ENCODE results near the gene AJAP1.

AJAP1 gene

DNA sequence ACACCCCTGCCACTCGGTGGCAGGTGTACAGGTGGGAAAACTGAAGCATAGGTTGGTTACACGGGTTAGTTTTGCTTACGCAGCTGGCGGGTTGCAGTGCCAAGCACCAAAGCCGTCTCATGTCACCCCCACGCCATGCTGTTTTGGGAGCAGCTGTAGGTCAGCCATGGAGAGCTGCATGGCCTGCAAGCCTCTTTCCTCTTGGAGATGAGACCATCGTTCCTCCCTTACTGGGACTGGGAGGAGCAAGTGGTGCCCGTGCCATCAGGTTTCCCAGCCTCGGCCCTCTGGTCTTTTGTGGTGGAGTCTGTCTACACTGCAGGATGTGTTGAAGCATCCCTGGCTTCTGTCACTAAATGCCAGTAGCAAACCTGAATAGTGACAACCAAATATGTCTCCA, 46.9 kb downstream of the AJAP1 start:
- POLR2A ChIA-PET = no interaction called here
- Histone ChIP-seq H3K4me3 (ENCODE audit: control insufficient read depth in 1 of 7, extremely low read depth in 1 of 7, insufficient read depth in 4 of 7, low read depth in 2 of 7, low read length in 6 of 7) (no peak overlapping the region), H3K9me3 (ENCODE audit: control extremely low read depth in 1 of 5, control insufficient read depth in 4 of 5, insufficient read depth in 2 of 5, low read depth in 1 of 5, low read length in 4 of 5) (no peaks in the 10 kb centered on the region), H3K27me3 (replicated peaks in 2 of 5; ENCODE audit: control insufficient read depth in 4 of 5, insufficient read depth in 5 of 5, low read length in 4 of 5) (peaks cover 0 to 48% (median 0%) of the 10 kb centered on the region in 5 experiments), H3K27ac (ENCODE audit: insufficient read depth in 1 of 2, low read depth in 1 of 2, low read length in 2 of 2, poor library complexity in 1 of 2, severe bottlenecking in 2 of 2) (no peak overlapping the region), H3K36me3 (ENCODE audit: control insufficient read depth in 4 of 4, insufficient read depth in 4 of 4, low read length in 3 of 4) (no peaks in the 10 kb centered on the region), H3K4me1 (ENCODE audit: control extremely low read depth in 1 of 4, control insufficient read depth in 4 of 4, insufficient read depth in 4 of 4, low read length in 3 of 4) (no peaks in the 10 kb centered on the region)
- 91% methylated on average over 9 of the region's 9 CpGs for WGBS (ENCODE audit: insufficient coverage)
- CTCF ChIA-PET = no interaction called here
- DNase-seq = no peak

DNA sequence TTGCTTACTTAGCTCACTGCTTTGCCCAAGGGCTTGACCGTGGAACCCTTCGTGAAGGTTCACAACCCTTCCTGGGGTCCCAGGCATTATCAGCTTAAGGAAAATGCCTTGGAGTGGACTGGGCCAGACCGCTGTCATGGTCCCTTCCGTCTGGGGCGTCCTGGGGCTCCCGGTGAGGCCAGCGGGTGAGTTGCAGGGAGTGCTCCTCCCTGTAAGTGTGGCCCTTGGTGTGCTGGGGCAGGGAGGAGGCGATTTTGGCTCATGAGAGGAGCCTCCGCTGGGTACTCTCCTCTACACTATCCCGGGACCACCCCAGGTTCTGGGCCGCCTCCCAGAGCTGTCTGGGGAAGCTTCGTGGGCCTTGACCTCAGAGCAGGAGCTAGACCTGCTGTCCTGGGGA, 48.1 kb downstream of the AJAP1 start:
- ChIA-PET CTCF (no interaction called here), POLR2A (no interaction called here)
- Histone ChIP-seq H3K9me3 (ENCODE audit: control extremely low read depth in 1 of 5, control insufficient read depth in 4 of 5, insufficient read depth in 2 of 5, low read depth in 1 of 5, low read length in 4 of 5) (no peaks in the 10 kb centered on the region), H3K4me3 (ENCODE audit: control insufficient read depth in 1 of 7, extremely low read depth in 1 of 7, insufficient read depth in 4 of 7, low read depth in 2 of 7, low read length in 6 of 7) (no peak overlapping the region), H3K4me1 (ENCODE audit: control extremely low read depth in 1 of 4, control insufficient read depth in 4 of 4, insufficient read depth in 4 of 4, low read length in 3 of 4) (no peaks in the 10 kb centered on the region), H3K27me3 (replicated peaks in 2 of 5; ENCODE audit: control insufficient read depth in 4 of 5, insufficient read depth in 5 of 5, low read length in 4 of 5) (peaks cover 0 to 52% (median 0%) of the 10 kb centered on the region in 5 experiments), H3K36me3 (ENCODE audit: control insufficient read depth in 4 of 4, insufficient read depth in 4 of 4, low read length in 3 of 4) (no peaks in the 10 kb centered on the region), H3K27ac (ENCODE audit: insufficient read depth in 1 of 2, low read depth in 1 of 2, low read length in 2 of 2, poor library complexity in 1 of 2, severe bottlenecking in 2 of 2) (no peak overlapping the region)
- WGBS (ENCODE audit: insufficient coverage) = 93% methylated on average over 10 of the region's 12 CpGs
- DNase-seq = no peak

DNA sequence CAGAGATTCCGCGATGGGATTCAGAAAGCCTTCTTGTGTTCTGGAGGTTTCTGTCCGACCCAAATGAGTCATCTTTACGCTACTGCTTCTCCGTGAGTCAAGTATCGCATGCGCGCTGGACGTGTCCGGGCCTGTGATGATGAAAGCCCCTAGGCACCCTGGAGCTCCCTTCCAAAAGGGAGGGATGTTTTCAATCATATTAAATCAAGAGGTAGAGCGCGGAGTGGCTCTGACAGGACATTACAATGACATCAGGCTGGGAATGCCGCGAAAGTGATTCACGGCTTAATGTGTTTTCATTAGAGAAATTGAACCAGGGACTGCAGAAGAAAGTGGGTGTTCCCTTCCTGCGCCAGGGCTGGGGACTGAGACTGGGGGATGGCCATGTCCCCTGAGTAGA, 48.5 kb downstream of the AJAP1 start:
- ChIA-PET POLR2A (no interaction called here), CTCF (no interaction called here)
- H3K4me3 ChIP-seq (ENCODE audit: control insufficient read depth in 1 of 7, extremely low read depth in 1 of 7, insufficient read depth in 4 of 7, low read depth in 2 of 7, low read length in 6 of 7) = no peak overlapping the region
- no peak for DNase-seq
- peaks cover 0 to 49% (median 0%) of the 10 kb centered on the region in 5 experiments for H3K27me3 ChIP-seq (replicated peaks in 2 of 5; ENCODE audit: control insufficient read depth in 4 of 5, insufficient read depth in 5 of 5, low read length in 4 of 5)
- WGBS (ENCODE audit: insufficient coverage) = 95% methylated on average over 13 of the region's 16 CpGs
- no peaks in the 10 kb centered on the region for H3K36me3 ChIP-seq (ENCODE audit: control insufficient read depth in 4 of 4, insufficient read depth in 4 of 4, low read length in 3 of 4)
- no peaks in the 10 kb centered on the region for H3K9me3 ChIP-seq (ENCODE audit: control extremely low read depth in 1 of 5, control insufficient read depth in 4 of 5, insufficient read depth in 2 of 5, low read depth in 1 of 5, low read length in 4 of 5)
- H3K4me1 ChIP-seq (ENCODE audit: control extremely low read depth in 1 of 4, control insufficient read depth in 4 of 4, insufficient read depth in 4 of 4, low read length in 3 of 4) = no peaks in the 10 kb centered on the region
- no peak overlapping the region for H3K27ac ChIP-seq (ENCODE audit: insufficient read depth in 1 of 2, low read depth in 1 of 2, low read length in 2 of 2, poor library complexity in 1 of 2, severe bottlenecking in 2 of 2)

DNA sequence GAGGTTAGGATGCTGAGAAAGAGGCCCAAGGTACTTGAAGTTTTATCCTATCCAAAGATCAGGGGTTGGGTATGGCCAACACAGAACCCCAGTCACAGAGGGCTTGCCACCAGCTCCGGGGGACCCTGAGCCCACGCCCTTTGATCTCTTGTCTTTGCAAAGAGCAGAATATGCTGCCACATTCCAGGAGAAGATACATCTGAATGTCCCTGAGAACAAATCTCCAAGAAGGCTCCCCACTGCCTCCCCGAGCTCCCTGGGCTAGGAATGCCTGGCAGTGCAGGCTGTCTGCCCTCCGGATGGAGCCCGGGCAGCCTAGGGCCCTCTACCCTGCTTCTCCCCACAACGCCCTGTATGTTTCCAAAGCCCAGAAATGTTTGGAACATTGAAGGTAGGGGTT, 49.2 kb downstream of the AJAP1 start:
- 50% methylated on average over 1 of the region's 6 CpGs for WGBS (ENCODE audit: insufficient coverage)

DNA sequence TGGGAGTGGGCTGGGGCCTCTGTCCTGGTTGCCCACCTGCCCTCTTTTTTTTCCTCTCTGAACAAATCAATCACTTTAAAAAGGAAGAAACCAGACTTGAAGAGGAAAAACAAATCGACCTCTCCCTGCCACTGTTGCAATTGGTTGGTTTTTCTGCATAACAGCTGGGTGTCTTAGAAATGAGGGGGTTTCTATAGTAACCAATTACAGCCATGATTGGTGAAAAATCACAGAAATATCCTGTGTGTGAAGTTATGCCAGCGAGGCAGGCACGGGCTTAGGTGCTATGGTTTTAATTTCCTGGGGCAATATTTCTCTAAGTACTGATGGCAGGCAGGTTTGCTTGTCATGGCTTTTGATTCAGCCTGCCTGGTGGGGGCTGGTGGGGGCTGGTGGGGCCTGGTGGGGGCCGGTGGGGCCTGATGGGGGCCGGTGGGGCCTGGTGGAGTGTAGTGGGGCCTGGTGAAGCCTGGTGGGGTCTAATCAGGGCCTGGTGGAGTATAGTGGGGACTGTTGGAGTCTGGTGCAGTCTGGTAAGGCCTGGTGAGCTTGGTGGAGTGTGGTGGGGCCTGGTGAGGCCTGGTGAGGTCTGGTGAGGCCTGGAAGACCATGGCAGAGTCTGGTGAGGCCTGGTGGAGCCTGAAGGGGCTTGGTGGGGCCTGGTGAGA, 54.6 kb downstream of the AJAP1 start:
- H3K27ac ChIP-seq (ENCODE audit: insufficient read depth in 1 of 2, low read depth in 1 of 2, low read length in 2 of 2, poor library complexity in 1 of 2, severe bottlenecking in 2 of 2) = no peak overlapping the region
- H3K36me3 ChIP-seq (ENCODE audit: control insufficient read depth in 4 of 4, insufficient read depth in 4 of 4, low read length in 3 of 4) = no peaks in the 10 kb centered on the region
- H3K9me3 ChIP-seq (ENCODE audit: control extremely low read depth in 1 of 5, control insufficient read depth in 4 of 5, insufficient read depth in 2 of 5, low read depth in 1 of 5, low read length in 4 of 5) = peaks cover 0 to 2% (median 0%) of the 10 kb centered on the region in 5 experiments
- CTCF ChIA-PET = no interaction called here
- H3K27me3 ChIP-seq (replicated peaks in 2 of 5; ENCODE audit: control insufficient read depth in 4 of 5, insufficient read depth in 5 of 5, low read length in 4 of 5) = peaks cover 0 to 62% (median 21%) of the 10 kb centered on the region in 5 experiments
- no peak for DNase-seq
- 47% methylated on average over 3 of the region's 5 CpGs for WGBS (ENCODE audit: insufficient coverage)
- POLR2A ChIA-PET = no interaction called here
- peaks cover 0 to 2% (median 0%) of the 10 kb centered on the region in 4 experiments for H3K4me1 ChIP-seq (ENCODE audit: control extremely low read depth in 1 of 4, control insufficient read depth in 4 of 4, insufficient read depth in 4 of 4, low read length in 3 of 4)
- H3K4me3 ChIP-seq (ENCODE audit: control insufficient read depth in 1 of 7, extremely low read depth in 1 of 7, insufficient read depth in 4 of 7, low read depth in 2 of 7, low read length in 6 of 7) = no peak overlapping the region

More for the DNA sequence above, 49.2 kb downstream of the AJAP1 start:
- ChIA-PET POLR2A (no interaction called here), CTCF (no interaction called here)
- no peak for DNase-seq
- H3K4me1 ChIP-seq (ENCODE audit: control extremely low read depth in 1 of 4, control insufficient read depth in 4 of 4, insufficient read depth in 4 of 4, low read length in 3 of 4) = no peaks in the 10 kb centered on the region
- no peaks in the 10 kb centered on the region for H3K36me3 ChIP-seq (ENCODE audit: control insufficient read depth in 4 of 4, insufficient read depth in 4 of 4, low read length in 3 of 4)
- peaks cover 0 to 52% (median 0%) of the 10 kb centered on the region in 5 experiments for H3K27me3 ChIP-seq (replicated peaks in 2 of 5; ENCODE audit: control insufficient read depth in 4 of 5, insufficient read depth in 5 of 5, low read length in 4 of 5)
- H3K27ac ChIP-seq (ENCODE audit: insufficient read depth in 1 of 2, low read depth in 1 of 2, low read length in 2 of 2, poor library complexity in 1 of 2, severe bottlenecking in 2 of 2) = no peak overlapping the region
- H3K9me3 ChIP-seq (ENCODE audit: control extremely low read depth in 1 of 5, control insufficient read depth in 4 of 5, insufficient read depth in 2 of 5, low read depth in 1 of 5, low read length in 4 of 5) = no peaks in the 10 kb centered on the region
- no peak overlapping the region for H3K4me3 ChIP-seq (ENCODE audit: control insufficient read depth in 1 of 7, extremely low read depth in 1 of 7, insufficient read depth in 4 of 7, low read depth in 2 of 7, low read length in 6 of 7)

DNA sequence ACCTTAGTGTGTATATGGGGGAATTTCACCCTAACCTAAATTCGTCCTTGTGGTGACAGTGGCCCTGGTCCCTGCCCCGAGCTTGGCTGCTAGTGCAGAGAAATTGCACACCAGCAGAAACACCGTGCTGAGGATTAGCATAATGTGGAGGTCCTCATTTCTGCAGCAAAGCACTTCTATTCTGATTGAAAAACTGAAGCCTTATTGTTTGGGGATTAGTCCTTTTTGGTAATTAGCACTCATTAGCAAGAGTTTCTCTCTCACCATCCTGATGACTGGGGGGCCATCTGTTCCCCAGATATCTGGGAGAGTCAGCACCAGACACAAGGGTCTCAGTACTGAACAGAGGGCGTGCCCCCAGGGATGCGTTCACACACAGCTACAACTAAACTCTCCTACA, 55.2 kb downstream of the AJAP1 start:
- ChIA-PET CTCF (no interaction called here), POLR2A (no interaction called here)
- WGBS (ENCODE audit: insufficient coverage) = 97% methylated on average over 5 of the region's 5 CpGs
- Histone ChIP-seq H3K4me3 (ENCODE audit: control insufficient read depth in 1 of 7, extremely low read depth in 1 of 7, insufficient read depth in 4 of 7, low read depth in 2 of 7, low read length in 6 of 7) (no peak overlapping the region), H3K27me3 (replicated peaks in 2 of 5; ENCODE audit: control insufficient read depth in 4 of 5, insufficient read depth in 5 of 5, low read length in 4 of 5) (peaks cover 0 to 66% (median 21%) of the 10 kb centered on the region in 5 experiments), H3K27ac (ENCODE audit: insufficient read depth in 1 of 2, low read depth in 1 of 2, low read length in 2 of 2, poor library complexity in 1 of 2, severe bottlenecking in 2 of 2) (no peak overlapping the region), H3K9me3 (ENCODE audit: control extremely low read depth in 1 of 5, control insufficient read depth in 4 of 5, insufficient read depth in 2 of 5, low read depth in 1 of 5, low read length in 4 of 5) (peaks cover 0 to 2% (median 0%) of the 10 kb centered on the region in 5 experiments), H3K36me3 (ENCODE audit: control insufficient read depth in 4 of 4, insufficient read depth in 4 of 4, low read length in 3 of 4) (no peaks in the 10 kb centered on the region), H3K4me1 (ENCODE audit: control extremely low read depth in 1 of 4, control insufficient read depth in 4 of 4, insufficient read depth in 4 of 4, low read length in 3 of 4) (peaks cover 0 to 2% (median 0%) of the 10 kb centered on the region in 4 experiments)
- no peak for DNase-seq

DNA sequence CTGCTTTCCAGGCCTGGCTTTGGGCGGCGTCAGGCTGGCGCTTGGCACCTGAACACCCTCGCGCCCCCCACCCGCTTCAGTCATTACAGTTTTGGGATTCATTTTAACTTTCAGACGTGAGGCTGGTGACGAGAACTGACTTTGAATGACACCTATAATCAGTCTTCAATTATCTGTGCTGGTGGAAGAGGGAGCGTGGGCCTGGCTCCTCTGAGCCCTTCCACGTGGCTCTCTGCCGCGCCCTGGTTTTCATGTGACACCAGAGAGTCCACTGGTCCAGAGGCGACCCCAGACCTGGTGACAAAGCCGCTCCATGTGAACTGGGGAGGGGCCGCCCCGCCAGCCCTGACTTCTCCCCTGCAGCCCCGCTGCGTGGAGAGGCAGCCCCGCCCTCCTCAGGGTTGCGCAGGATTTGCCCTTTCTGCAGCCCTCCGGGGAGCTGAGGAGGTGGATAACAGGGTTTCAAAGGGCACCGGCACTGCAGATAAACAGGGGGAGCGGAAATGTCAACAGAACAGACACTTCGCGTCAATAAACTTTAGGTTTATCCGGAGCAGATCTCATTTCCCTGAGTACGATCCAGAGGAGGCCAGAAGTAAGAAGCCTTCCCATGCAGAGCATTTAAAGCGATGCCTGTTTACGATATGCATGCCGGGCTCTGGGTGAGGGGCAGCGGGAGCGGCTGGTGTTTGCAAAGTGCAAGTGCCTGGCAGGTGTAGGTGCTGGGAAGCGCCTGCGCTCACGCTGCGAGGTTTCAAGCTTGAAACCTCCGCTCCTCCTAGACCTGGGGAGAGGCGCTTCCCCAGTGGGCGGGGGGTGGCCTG, 56.4 kb downstream of the AJAP1 start:
- WGBS (ENCODE audit: insufficient coverage) = 25% methylated on average over 30 of the region's 39 CpGs
- POLR2A ChIA-PET = no interaction called here
- H3K9me3 ChIP-seq (ENCODE audit: control extremely low read depth in 1 of 5, control insufficient read depth in 4 of 5, insufficient read depth in 2 of 5, low read depth in 1 of 5, low read length in 4 of 5) = peaks cover 0 to 8% (median 2%) of the 10 kb centered on the region in 5 experiments
- no peaks in the 10 kb centered on the region for H3K36me3 ChIP-seq (ENCODE audit: control insufficient read depth in 4 of 4, insufficient read depth in 4 of 4, low read length in 3 of 4)
- H3K27ac ChIP-seq (ENCODE audit: insufficient read depth in 1 of 2, low read depth in 1 of 2, low read length in 2 of 2, poor library complexity in 1 of 2, severe bottlenecking in 2 of 2) = no peak overlapping the region
- no peak overlapping the region for H3K4me3 ChIP-seq (ENCODE audit: control insufficient read depth in 1 of 7, extremely low read depth in 1 of 7, insufficient read depth in 4 of 7, low read depth in 2 of 7, low read length in 6 of 7)
- CTCF ChIA-PET = no interaction called here
- peaks cover 0 to 2% (median 0%) of the 10 kb centered on the region in 4 experiments for H3K4me1 ChIP-seq (ENCODE audit: control extremely low read depth in 1 of 4, control insufficient read depth in 4 of 4, insufficient read depth in 4 of 4, low read length in 3 of 4)
- DNase-seq = no peak
- H3K27me3 ChIP-seq (replicated peaks in 2 of 5; ENCODE audit: control insufficient read depth in 4 of 5, insufficient read depth in 5 of 5, low read length in 4 of 5) = peaks cover 0 to 77% (median 21%) of the 10 kb centered on the region in 5 experiments
